ENCODE results near the gene MCL1. TPM values are rescaled to one million over a fixed set of nuclear protein-coding genes. Genes with fewer than 3 reads are reported as not detected.
A peak's percentile ranks its signal among the peaks of the same experiment; 100 is the strongest.
"Not testable (repeated sequence)": the region's sequence is repeated elsewhere in the genome, so short reads cannot be mapped to it uniquely, and the experiment has no call there.

MCL1 gene
- total RNA-seq, 1 experiment from 2014 or later: 126 TPM

DNA sequence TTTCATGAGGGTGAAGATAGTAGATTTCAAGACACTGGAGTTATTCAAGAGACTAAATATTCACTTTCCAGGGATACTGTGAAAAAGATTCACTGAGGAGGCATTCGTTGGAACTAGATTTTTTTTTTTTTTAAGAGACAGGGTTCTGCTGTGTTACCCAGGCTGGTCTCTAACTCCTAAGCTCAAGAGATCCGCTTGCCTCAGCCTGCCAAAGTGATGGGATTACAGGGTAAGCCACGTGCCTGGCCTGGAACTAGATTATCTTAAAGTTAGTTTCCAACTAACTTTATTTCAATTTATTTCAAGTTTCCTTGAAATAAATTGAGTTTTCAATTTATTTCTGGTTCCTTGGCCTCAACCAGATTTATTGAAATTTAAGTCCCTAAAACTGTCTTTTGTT, 24.3 kb upstream of the MCL1 start:
- no TSS peak for BruUV-seq (replicated peaks)
- peaks cover 15% of the 10 kb centered on the region for H3K4me1 ChIP-seq (ENCODE audit: control insufficient read depth, insufficient read depth, low read length)
- H3K4me3 ChIP-seq (ENCODE audit: low read depth in 2 of 2, low read length in 2 of 2): no peak overlapping the region
- H3K9me3 ChIP-seq (ENCODE audit: control insufficient read depth, insufficient read depth, low read depth, low read length): no peaks in the 10 kb centered on the region
- H3K27me3 ChIP-seq (ENCODE audit: control insufficient read depth, insufficient read depth, low read length): no peaks in the 10 kb centered on the region
- peak overlapping the region; percentile 89 for H3K27ac ChIP-seq (ENCODE audit: low read length)
- ATAC-seq: no peak
- ChIA-PET POLR2A (interaction anchor here (0.8 to 1.0 kb wide), 2 partner anchors 15 to 33 kb away, joined by 3 read pairs; no protein-coding TSS in a partner anchor), CTCF (no interaction called here)
- TF ChIP-seq, protein P1, sequence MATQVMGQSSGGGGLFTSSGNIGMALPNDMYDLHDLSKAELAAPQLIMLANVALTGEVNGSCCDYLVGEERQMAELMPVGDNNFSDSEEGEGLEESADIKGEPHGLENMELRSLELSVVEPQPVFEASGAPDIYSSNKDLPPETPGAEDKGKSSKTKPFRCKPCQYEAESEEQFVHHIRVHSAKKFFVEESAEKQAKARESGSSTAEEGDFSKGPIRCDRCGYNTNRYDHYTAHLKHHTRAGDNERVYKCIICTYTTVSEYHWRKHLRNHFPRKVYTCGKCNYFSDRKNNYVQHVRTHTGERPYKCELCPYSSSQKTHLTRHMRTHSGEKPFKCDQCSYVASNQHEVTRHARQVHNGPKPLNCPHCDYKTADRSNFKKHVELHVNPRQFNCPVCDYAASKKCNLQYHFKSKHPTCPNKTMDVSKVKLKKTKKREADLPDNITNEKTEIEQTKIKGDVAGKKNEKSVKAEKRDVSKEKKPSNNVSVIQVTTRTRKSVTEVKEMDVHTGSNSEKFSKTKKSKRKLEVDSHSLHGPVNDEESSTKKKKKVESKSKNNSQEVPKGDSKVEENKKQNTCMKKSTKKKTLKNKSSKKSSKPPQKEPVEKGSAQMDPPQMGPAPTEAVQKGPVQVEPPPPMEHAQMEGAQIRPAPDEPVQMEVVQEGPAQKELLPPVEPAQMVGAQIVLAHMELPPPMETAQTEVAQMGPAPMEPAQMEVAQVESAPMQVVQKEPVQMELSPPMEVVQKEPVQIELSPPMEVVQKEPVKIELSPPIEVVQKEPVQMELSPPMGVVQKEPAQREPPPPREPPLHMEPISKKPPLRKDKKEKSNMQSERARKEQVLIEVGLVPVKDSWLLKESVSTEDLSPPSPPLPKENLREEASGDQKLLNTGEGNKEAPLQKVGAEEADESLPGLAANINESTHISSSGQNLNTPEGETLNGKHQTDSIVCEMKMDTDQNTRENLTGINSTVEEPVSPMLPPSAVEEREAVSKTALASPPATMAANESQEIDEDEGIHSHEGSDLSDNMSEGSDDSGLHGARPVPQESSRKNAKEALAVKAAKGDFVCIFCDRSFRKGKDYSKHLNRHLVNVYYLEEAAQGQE (IDR thresholded peaks at IDR 0.05; ENCODE audit: insufficient read depth in 1 of 2, low read depth in 2 of 2, low read length in 1 of 2): no peak
- no peak for DNase-seq (ENCODE audit: low read depth, low spot score)
- H3K36me3 ChIP-seq (ENCODE audit: control insufficient read depth, insufficient read depth, low read length): no peaks in the 10 kb centered on the region
- intact Hi-C loops (cut with micrococcal nuclease; ENCODE audit: unreplicated experiment): no loop called here
- in situ Hi-C loops (cut with HindIII; ENCODE audit: low pct_unique_long_range_greater_than_20kb, low sequenced_read_pairs): no loop called here

- H3K9me3 ChIP-seq (ENCODE audit: control insufficient read depth, insufficient read depth, low read depth, low read length); H3K4me3 ChIP-seq (ENCODE audit: low read depth in 2 of 2, low read length in 2 of 2); CTCF ChIA-PET; BruUV-seq (replicated peaks); H3K27ac ChIP-seq (ENCODE audit: low read length); DNase-seq (ENCODE audit: low read depth, low spot score); ATAC-seq; intact Hi-C loops (cut with micrococcal nuclease; ENCODE audit: unreplicated experiment); H3K36me3 ChIP-seq (ENCODE audit: control insufficient read depth, insufficient read depth, low read length); H3K27me3 ChIP-seq (ENCODE audit: control insufficient read depth, insufficient read depth, low read length); in situ Hi-C loops (cut with HindIII; ENCODE audit: low pct_unique_long_range_greater_than_20kb, low sequenced_read_pairs): not testable (repeated sequence)
- H3K4me1 ChIP-seq (ENCODE audit: control insufficient read depth, insufficient read depth, low read length): peaks cover 15% of the 10 kb centered on the region
- POLR2A ChIA-PET: interaction anchor here (0.7 kb wide), 2 partner anchors 27 to 39 kb away, joined by 7 to 10 read pairs; partner anchors contain the start of gene ENSA
Measured at GRCh38 chr1:150602372-150602771, 23.0 kb upstream of the MCL1 start.

GRCh38 chr1:150601540-150601939, 22.1 kb upstream of the MCL1 start:
- no peak overlapping the region for H3K4me3 ChIP-seq (ENCODE audit: low read depth in 2 of 2, low read length in 2 of 2)
- ChIA-PET CTCF (no interaction called here), POLR2A (no interaction called here)
- in situ Hi-C loops (cut with HindIII; ENCODE audit: low pct_unique_long_range_greater_than_20kb, low sequenced_read_pairs): no loop called here
- no peaks in the 10 kb centered on the region for H3K36me3 ChIP-seq (ENCODE audit: control insufficient read depth, insufficient read depth, low read length)
- peaks cover 15% of the 10 kb centered on the region for H3K4me1 ChIP-seq (ENCODE audit: control insufficient read depth, insufficient read depth, low read length)
- H3K27me3 ChIP-seq (ENCODE audit: control insufficient read depth, insufficient read depth, low read length): no peaks in the 10 kb centered on the region
- no TSS peak for BruUV-seq (replicated peaks)
- ATAC-seq (no peak), DNase-seq (ENCODE audit: low read depth, low spot score) (no peak)
- TF ChIP-seq POLR2AphosphoS5 (IDR thresholded peaks at IDR 0.05; ENCODE audit: low read depth, low read length) (no peak), SIN3A (IDR thresholded peaks at IDR 0.05; ENCODE audit: borderline replicate concordance, insufficient read depth, low read depth, low read length) (no peak), TCF7L2 (IDR thresholded peaks at IDR 0.05; ENCODE audit: low read depth, low read length) (no peak)
- TF ChIP-seq, protein P1 (IDR thresholded peaks at IDR 0.05; ENCODE audit: insufficient read depth in 1 of 2, low read depth in 2 of 2, low read length in 1 of 2): no peak
- TF ChIP-seq, protein P2, sequence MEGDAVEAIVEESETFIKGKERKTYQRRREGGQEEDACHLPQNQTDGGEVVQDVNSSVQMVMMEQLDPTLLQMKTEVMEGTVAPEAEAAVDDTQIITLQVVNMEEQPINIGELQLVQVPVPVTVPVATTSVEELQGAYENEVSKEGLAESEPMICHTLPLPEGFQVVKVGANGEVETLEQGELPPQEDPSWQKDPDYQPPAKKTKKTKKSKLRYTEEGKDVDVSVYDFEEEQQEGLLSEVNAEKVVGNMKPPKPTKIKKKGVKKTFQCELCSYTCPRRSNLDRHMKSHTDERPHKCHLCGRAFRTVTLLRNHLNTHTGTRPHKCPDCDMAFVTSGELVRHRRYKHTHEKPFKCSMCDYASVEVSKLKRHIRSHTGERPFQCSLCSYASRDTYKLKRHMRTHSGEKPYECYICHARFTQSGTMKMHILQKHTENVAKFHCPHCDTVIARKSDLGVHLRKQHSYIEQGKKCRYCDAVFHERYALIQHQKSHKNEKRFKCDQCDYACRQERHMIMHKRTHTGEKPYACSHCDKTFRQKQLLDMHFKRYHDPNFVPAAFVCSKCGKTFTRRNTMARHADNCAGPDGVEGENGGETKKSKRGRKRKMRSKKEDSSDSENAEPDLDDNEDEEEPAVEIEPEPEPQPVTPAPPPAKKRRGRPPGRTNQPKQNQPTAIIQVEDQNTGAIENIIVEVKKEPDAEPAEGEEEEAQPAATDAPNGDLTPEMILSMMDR (IDR thresholded peaks at IDR 0.05): no peak
- no peak overlapping the region for H3K27ac ChIP-seq (ENCODE audit: low read length)
- intact Hi-C loops (cut with micrococcal nuclease; ENCODE audit: unreplicated experiment): no loop called here
- H3K9me3 ChIP-seq (ENCODE audit: control insufficient read depth, insufficient read depth, low read depth, low read length): no peaks in the 10 kb centered on the region

DNA sequence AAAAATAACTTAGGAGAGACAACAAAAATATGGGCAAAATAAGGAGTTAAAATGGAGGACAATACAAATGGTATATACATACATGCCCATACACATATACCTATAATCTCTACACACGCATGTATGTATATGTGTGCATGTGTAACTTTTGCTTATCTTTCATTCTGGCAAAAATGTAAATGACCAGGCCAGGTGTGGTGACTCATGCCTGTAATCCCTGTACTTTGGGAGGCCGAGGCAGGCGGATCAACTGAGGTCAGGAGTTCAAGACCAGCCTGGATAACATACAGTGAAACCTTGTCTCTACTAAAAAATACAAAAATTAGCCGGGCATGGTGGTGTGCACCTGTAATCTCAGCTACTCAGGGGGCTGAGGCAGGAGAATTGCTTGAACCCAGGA, 18.9 kb upstream of the MCL1 start:
- DNase-seq (ENCODE audit: low read depth, low spot score); CTCF ChIA-PET; intact Hi-C loops (cut with micrococcal nuclease; ENCODE audit: unreplicated experiment); H3K36me3 ChIP-seq (ENCODE audit: control insufficient read depth, insufficient read depth, low read length); ATAC-seq; H3K27ac ChIP-seq (ENCODE audit: low read length); H3K27me3 ChIP-seq (ENCODE audit: control insufficient read depth, insufficient read depth, low read length); H3K9me3 ChIP-seq (ENCODE audit: control insufficient read depth, insufficient read depth, low read depth, low read length); H3K4me1 ChIP-seq (ENCODE audit: control insufficient read depth, insufficient read depth, low read length); in situ Hi-C loops (cut with HindIII; ENCODE audit: low pct_unique_long_range_greater_than_20kb, low sequenced_read_pairs); BruUV-seq (replicated peaks); H3K4me3 ChIP-seq (ENCODE audit: low read depth in 2 of 2, low read length in 2 of 2): not testable (repeated sequence)
- POLR2A ChIA-PET: interaction anchor here (0.7 kb wide), 1 partner anchor 571 kb away, joined by 4 read pairs; no protein-coding TSS in a partner anchor

Data from Panc1 (cell line).